Common myeloid progenitor, CD34-positive (primary cell): Measurements from ENCODE around the gene TCAP.
A peak's percentile ranks its signal among the peaks of the same experiment; 100 is the strongest.

Experiments
- CTCF ChIA-PET: fragments of 350-600 bp; sonication (Branson Sonifier 250); formaldehyde crosslinking; loops from one replicate; lab custom pipeline; 2021; ENCODE audit warnings: antibody characterized with exemption; lab: Charles Lee
- POLR2A ChIA-PET: fragments of 350-600 bp; sonication (Branson Sonifier 250); formaldehyde crosslinking; loops from one replicate; lab custom pipeline; 2021; ENCODE audit warnings: antibody characterized with exemption; lab: Charles Lee
- DNase-seq, 3 donors: peaks; one replicate each; pipeline versions ENCODE4 v3.0.0 to v3.0.0-alpha.2; 2013
- H3K27ac ChIP-seq, 2 experiments: 1 replicate in 1 of 2; 2 replicates in 1 of 2; pipeline ENCODE4 v1.7.0; 2013; ENCODE audit warnings: inconsistent platforms in 2 of 2, low read length in 2 of 2, mild to moderate bottlenecking in 2 of 2, low read depth in 1 of 2, moderate library complexity in 1 of 2; ENCODE audit not compliant: severe bottlenecking in 2 of 2, insufficient read depth in 1 of 2, poor library complexity in 1 of 2
- H3K27me3 ChIP-seq, 5 experiments: replicated peaks in 2 of 5; 1 replicate in 3 of 5; 2 replicates in 2 of 5; pipeline versions ENCODE4 v1.6.1 to v1.7.0; 2013; ENCODE audit warnings: low read length in 4 of 5, mild to moderate bottlenecking in 2 of 5, moderate library complexity in 2 of 5, inconsistent platforms in 1 of 5; ENCODE audit not compliant: insufficient read depth in 5 of 5, control insufficient read depth in 4 of 5
- H3K36me3 ChIP-seq, 4 experiments: 1 replicate in 2 of 4; 2 replicates in 2 of 4; pipeline versions ENCODE4 v1.6.1 to v1.7.0; 2013; ENCODE audit warnings: low read length in 3 of 4, control low read depth in 1 of 4, mild to moderate bottlenecking in 1 of 4; ENCODE audit not compliant: control insufficient read depth in 4 of 4, insufficient read depth in 4 of 4
- H3K4me1 ChIP-seq, 4 experiments: 1 replicate in 3 of 4; 2 replicates in 1 of 4; pipeline versions ENCODE4 v1.6.1 to v1.7.1; 2013; ENCODE audit warnings: low read length in 3 of 4, mild to moderate bottlenecking in 3 of 4, control low read depth in 1 of 4, inconsistent platforms in 1 of 4, moderate library complexity in 1 of 4; ENCODE audit not compliant: control insufficient read depth in 4 of 4, insufficient read depth in 4 of 4; ENCODE audit errors: control extremely low read depth in 1 of 4
- H3K4me3 ChIP-seq, 7 experiments: 1 replicate in 4 of 7; 2 replicates in 3 of 7; pipeline versions ENCODE4 v1.5.1 to v1.7.0; 2013; ENCODE audit warnings: mild to moderate bottlenecking in 7 of 7, low read length in 6 of 7, moderate library complexity in 6 of 7, inconsistent platforms in 2 of 7, low read depth in 2 of 7, control low read depth in 1 of 7; ENCODE audit not compliant: insufficient read depth in 4 of 7, control insufficient read depth in 1 of 7; ENCODE audit errors: extremely low read depth in 1 of 7
- H3K9me3 ChIP-seq, 5 experiments: 1 replicate in 4 of 5; 2 replicates in 1 of 5; pipeline versions ENCODE4 v1.6.1 to v1.7.1; 2013; ENCODE audit warnings: low read length in 4 of 5, mild to moderate bottlenecking in 2 of 5, inconsistent platforms in 1 of 5, low read depth in 1 of 5, moderate library complexity in 1 of 5; ENCODE audit not compliant: control insufficient read depth in 4 of 5, insufficient read depth in 2 of 5; ENCODE audit errors: control extremely low read depth in 1 of 5
- WGBS: methylation state at CpG from one replicate; pipeline ENCODE4 v1.1.5; 2013; ENCODE audit not compliant: insufficient coverage; 5-methylcytosine and 5-hydroxymethylcytosine counted together

Gene TCAP

GRCh38 chr17:39688475-39688835 lies 23.3 kb downstream of the TCAP start:
- H3K9me3 ChIP-seq: no peaks in the 10 kb centered on the region
- no peak for DNase-seq
- ChIA-PET POLR2A (interaction anchor here (1.6 kb wide), 1 partner anchor 9 kb away, joined by 4 read pairs; no protein-coding TSS in a partner anchor), CTCF (interaction anchor here (0.6 to 2.4 kb wide), 4 partner anchors 10 to 54 kb away, joined by 3 to 9 read pairs (median 4); no protein-coding TSS in a partner anchor)
- peak overlapping the region in 6 of 7 experiments; percentile 75 to 96 (median 86) for H3K4me3 ChIP-seq
- H3K27ac ChIP-seq: peak overlapping the region; percentile 46 to 78
- WGBS: 9% methylated on average over 4 of the region's 6 CpGs
- H3K36me3 ChIP-seq: peaks cover 0 to 12% (median 0%) of the 10 kb centered on the region in 4 experiments
- peaks cover 7 to 18% (median 9%) of the 10 kb centered on the region in 4 experiments for H3K4me1 ChIP-seq
- H3K27me3 ChIP-seq: no peaks in the 10 kb centered on the region

GRCh38 chr17:39688945-39689344 lies 23.8 kb downstream of the TCAP start:
- CTCF ChIA-PET: interaction anchor here (0.5 to 2.4 kb wide), 4 partner anchors 16 to 1828 kb away, joined by 3 to 9 read pairs (median 4); no protein-coding TSS in a partner anchor
- H3K9me3 ChIP-seq: no peaks in the 10 kb centered on the region

DNA sequence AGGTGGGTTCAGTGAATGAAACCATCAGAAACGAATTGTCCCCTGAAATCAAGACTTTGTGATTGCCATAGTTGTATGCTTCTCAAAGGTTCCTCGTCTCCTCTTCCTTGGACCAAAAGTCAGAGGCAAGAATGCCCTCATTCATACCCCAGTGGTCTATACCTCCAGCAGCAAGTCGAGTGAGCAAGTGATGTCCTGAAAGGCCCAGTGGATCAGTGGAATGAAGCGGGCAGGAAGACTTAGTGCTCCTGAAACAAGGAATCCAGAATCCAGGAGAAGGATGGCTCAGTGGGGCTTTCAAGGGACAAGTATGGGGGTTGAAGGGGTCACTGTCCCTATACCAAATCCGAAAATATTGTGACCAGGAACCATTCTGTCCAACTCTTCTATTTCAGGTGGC lies 29.4 kb downstream of the TCAP start:
- H3K27me3 ChIP-seq: peaks cover 0 to 13% (median 3%) of the 10 kb centered on the region in 5 experiments
- no peak for DNase-seq
- POLR2A ChIA-PET: no interaction called here
- peaks cover 0 to under 1% (median 0%) of the 10 kb centered on the region in 4 experiments for H3K4me1 ChIP-seq
- no peak overlapping the region for H3K27ac ChIP-seq
- 93% methylated on average over 4 of the region's 5 CpGs for WGBS
- H3K4me3 ChIP-seq: no peak overlapping the region
- H3K9me3 ChIP-seq: no peaks in the 10 kb centered on the region
- H3K36me3 ChIP-seq: peaks cover 0 to 7% (median 1%) of the 10 kb centered on the region in 4 experiments
- CTCF ChIA-PET: interaction anchor here (1.3 kb wide), 1 partner anchor 22 kb away, joined by 3 read pairs; no protein-coding TSS in a partner anchor

More at GRCh38 chr17:39688945-39689344, 23.8 kb downstream of the TCAP start:
- Histone ChIP-seq H3K36me3 (peaks cover 0 to 10% (median 0%) of the 10 kb centered on the region in 4 experiments), H3K4me3 (peak overlapping the region in 5 of 7 experiments; percentile 75 to 96 (median 86)), H3K27me3 (no peaks in the 10 kb centered on the region), H3K27ac (no peak overlapping the region), H3K4me1 (peaks cover 7 to 18% (median 9%) of the 10 kb centered on the region in 4 experiments)
- WGBS: 86% methylated on average over 2 of the region's 3 CpGs
- POLR2A ChIA-PET: interaction anchor here (1.6 kb wide), 1 partner anchor 10 kb away, joined by 4 read pairs; no protein-coding TSS in a partner anchor
- DNase-seq: no peak

GRCh38 chr17:39695089-39695474 lies 29.9 kb downstream of the TCAP start:
- CTCF ChIA-PET: interaction anchor here (1.3 kb wide), 1 partner anchor 23 kb away, joined by 3 read pairs; no protein-coding TSS in a partner anchor
- POLR2A ChIA-PET: no interaction called here
- no peak overlapping the region for H3K4me3 ChIP-seq

DNA sequence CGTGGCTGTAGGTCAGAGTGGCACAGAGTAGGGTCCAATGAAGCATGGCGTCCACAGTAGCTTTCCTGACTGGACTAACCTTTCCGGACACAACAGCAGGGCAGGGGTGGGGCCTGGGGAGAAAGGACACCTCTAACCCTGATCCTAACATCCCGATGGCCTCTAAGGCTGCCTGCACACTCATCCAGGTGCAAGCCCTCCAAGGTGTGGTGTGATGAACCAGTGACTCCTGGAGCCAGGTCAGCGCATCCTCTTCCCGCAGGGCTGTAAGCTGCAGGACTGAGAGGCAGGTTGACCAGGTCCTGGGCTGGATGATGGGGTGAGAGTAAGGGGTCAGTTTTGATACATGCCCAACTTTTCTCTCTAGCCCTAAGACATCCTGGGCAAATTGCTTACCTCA lies 31.6 kb downstream of the TCAP start:
- Histone ChIP-seq H3K27ac (no peak overlapping the region), H3K4me1 (peaks cover 0 to 11% (median 8%) of the 10 kb centered on the region in 4 experiments), H3K36me3 (peaks cover 0 to 7% (median 1%) of the 10 kb centered on the region in 4 experiments), H3K27me3 (peaks cover 0 to 34% (median 11%) of the 10 kb centered on the region in 5 experiments), H3K4me3 (no peak overlapping the region), H3K9me3 (no peaks in the 10 kb centered on the region)
- DNase-seq: no peak
- CTCF ChIA-PET: no interaction called here
- 100% methylated on average over 5 of the region's 6 CpGs for WGBS
- POLR2A ChIA-PET: no interaction called here

More at GRCh38 chr17:39695089-39695474, 29.9 kb downstream of the TCAP start:
- Histone ChIP-seq H3K4me1 (peaks cover 0 to 5% (median 2%) of the 10 kb centered on the region in 4 experiments), H3K27ac (no peak overlapping the region), H3K27me3 (peaks cover 0 to 18% (median 3%) of the 10 kb centered on the region in 5 experiments), H3K9me3 (no peaks in the 10 kb centered on the region), H3K36me3 (peaks cover 0 to 7% (median 1%) of the 10 kb centered on the region in 4 experiments)
- no peak for DNase-seq
- 100% methylated on average over 2 of the region's 2 CpGs for WGBS

DNA sequence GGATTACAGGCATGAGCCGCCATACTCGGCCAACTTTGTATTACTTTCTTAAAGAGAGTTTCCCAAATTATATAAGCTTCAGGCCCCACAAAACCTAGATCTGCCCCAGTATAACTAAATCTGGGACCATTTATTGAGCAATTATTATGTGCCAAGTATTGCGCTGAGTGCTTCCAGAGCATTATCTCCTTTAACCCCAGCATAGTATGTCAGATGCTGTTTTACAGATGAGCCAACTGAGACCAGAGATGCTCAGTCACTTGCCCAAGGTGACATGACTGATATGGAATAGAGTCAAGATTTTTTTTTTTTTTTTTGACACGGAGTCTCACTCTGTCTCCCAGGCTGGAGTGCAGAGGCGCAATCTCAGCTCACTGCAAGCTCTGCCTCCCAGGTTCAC lies 32.8 kb downstream of the TCAP start:
- Histone ChIP-seq H3K4me1 (peaks cover 0 to 11% (median 8%) of the 10 kb centered on the region in 4 experiments), H3K9me3 (no peaks in the 10 kb centered on the region), H3K27ac (no peak overlapping the region), H3K36me3 (peaks cover 0 to 7% (median 1%) of the 10 kb centered on the region in 4 experiments), H3K4me3 (no peak overlapping the region), H3K27me3 (peaks cover 0 to 40% (median 14%) of the 10 kb centered on the region in 5 experiments)
- POLR2A ChIA-PET: no interaction called here
- 92% methylated on average over 2 of the region's 5 CpGs for WGBS
- DNase-seq: no peak
- CTCF ChIA-PET: interaction anchor here (0.7 to 1.9 kb wide), 2 partner anchors 67 to 79 kb away, joined by 3 to 4 read pairs; no protein-coding TSS in a partner anchor
